K562 (cell line): ENCODE data around the gene TOM1L1. TPM values are rescaled to one million over a fixed set of nuclear protein-coding genes. Genes with fewer than 3 reads are reported as not detected.

Experiments used
- ATAC-seq: fragments of 200-7000 bp; cut with Tn5 transposase; 3 replicates; pipeline ENCODE4 v1.9.1; 2020; ENCODE audit warnings: moderate library complexity
- BruUV-seq: library from RNA; stranded (reverse); fragments of 400-500 nt; replicated peaks from 2 replicates; lab custom pipeline; 2021; lab: Mats Ljungman, UMichigan
- CTCF ChIA-PET: fragments of 300-600 bp; formaldehyde crosslinking; extraction: SDS; loops from one replicate; lab custom pipeline; 2021; ENCODE audit warnings: low intra/inter-chr PET ratio; lab: Yijun Ruan, JAX
- POLR2A ChIA-PET: fragments of 300-600, 350-650 bp; sonication (Branson Sonifier 250); formaldehyde crosslinking; extraction: SDS; loops from one replicate; lab custom pipeline; 2021; ENCODE audit warnings: antibody characterized with exemption, inconsistent platforms; lab: Yijun Ruan, JAX
- DNase-seq, 4 experiments: peaks; one replicate each; pipeline versions ENCODE4 v3.0.0 to v3.0.0-alpha.2; 2011 to 2018; ENCODE audit warnings: low spot score in 3 of 4, mixed read lengths in 3 of 4; ENCODE audit errors: extremely low read depth in 1 of 4
- FAIRE-seq: peaks from 2 replicates; lab custom pipeline; 2011; peaks lifted over from hg19 to GRCh38; lab: Jason Lieb, UNC
- H2AFZ ChIP-seq: 2 replicates; pipeline ENCODE4 v1.6.0; 2011; ENCODE audit warnings: low read depth, low read length, control low read depth, inconsistent platforms
- H3K27ac ChIP-seq: fragments of 200-600 bp; 3 replicates; pipeline ENCODE4 v1.8.0; 2011; ENCODE audit warnings: low read depth, mild to moderate bottlenecking, control low read depth, inconsistent platforms, low read length, moderate library complexity, mixed read lengths; ENCODE audit errors: extremely low read depth
- H3K27me3 ChIP-seq, 2 experiments: fragments of 300-600 bp in 1 of 2; 2 replicates in 1 of 2; 3 replicates in 1 of 2; pipeline versions ENCODE4 v1.6.0 to v1.8.0; 2011; ENCODE audit warnings: inconsistent platforms in 2 of 2, low read length in 2 of 2, mild to moderate bottlenecking in 1 of 2, mixed read lengths in 1 of 2, moderate library complexity in 1 of 2; ENCODE audit not compliant: control insufficient read depth in 2 of 2, insufficient read depth in 2 of 2
- H3K36me3 ChIP-seq: fragments of 300-600 bp; 3 replicates; pipeline ENCODE4 v1.8.0; 2011; ENCODE audit warnings: mild to moderate bottlenecking, low read length, inconsistent platforms; ENCODE audit not compliant: control insufficient read depth, insufficient read depth
- H3K4me1 ChIP-seq, 2 experiments: fragments of 200-600 bp in 1 of 2; replicated peaks in 1 of 2; 2 replicates in 1 of 2; 3 replicates in 1 of 2; pipeline versions ENCODE4 v1.5.1 to v1.8.0; 2011; ENCODE audit warnings: inconsistent platforms in 2 of 2, low read length in 2 of 2, mild to moderate bottlenecking in 1 of 2, mixed read lengths in 1 of 2, moderate library complexity in 1 of 2; ENCODE audit not compliant: control insufficient read depth in 2 of 2, insufficient read depth in 2 of 2
- H3K4me2 ChIP-seq: 2 replicates; pipeline ENCODE4 v1.6.1; 2011; ENCODE audit warnings: low read length, control low read depth, inconsistent platforms, mixed read lengths; ENCODE audit not compliant: insufficient read depth
- H3K4me3 ChIP-seq: fragments of 200-600 bp; sonication (generic), shearing (Covaris generic); 2 replicates; pipeline ENCODE4 v1.5.1; 2016; ENCODE audit warnings: control low read depth, inconsistent platforms
- H3K79me2 ChIP-seq: fragments of 200-600 bp; 3 replicates; pipeline ENCODE4 v1.8.0; 2011; ENCODE audit warnings: low read length, inconsistent platforms; ENCODE audit not compliant: control insufficient read depth, insufficient read depth
- H3K9ac ChIP-seq, 2 experiments: 2 replicates each; pipeline versions ENCODE4 v1.6.0 to v1.6.1; 2011; ENCODE audit warnings: low read depth in 2 of 2, low read length in 2 of 2, control low read depth in 1 of 2, inconsistent platforms in 1 of 2, mild to moderate bottlenecking in 1 of 2, mixed read lengths in 1 of 2; ENCODE audit not compliant: insufficient read depth in 1 of 2
- H3K9me1 ChIP-seq: one replicate; pipeline ENCODE4 v1.6.0; 2011; ENCODE audit warnings: inconsistent platforms, mild to moderate bottlenecking, low read length, moderate library complexity; ENCODE audit not compliant: control insufficient read depth, insufficient read depth
- H3K9me3 ChIP-seq: replicated peaks from 2 replicates; pipeline ENCODE4 v1.5.1; 2011; ENCODE audit warnings: low read depth, low read length, inconsistent platforms; ENCODE audit not compliant: control insufficient read depth, insufficient read depth
- H4K20me1 ChIP-seq: replicated peaks from 2 replicates; pipeline ENCODE4 v1.6.1; 2011; ENCODE audit warnings: low read length, inconsistent platforms, mixed read lengths; ENCODE audit not compliant: control insufficient read depth, insufficient read depth
- BCOR ChIP-seq: fragments of 450-650 bp; IDR thresholded peaks from 2 replicates; pipeline ENCODE4 v1.6.1; 2016
- XRCC4 ChIP-seq: IDR thresholded peaks from one replicate; pipeline ENCODE4 v1.6.1; 2011; ENCODE audit not compliant: insufficient read depth, insufficient read length; ENCODE audit errors: extremely low read depth
- ZNF395 ChIP-seq: fragments of 200-800 bp; sonication (Bioruptor generic); IDR thresholded peaks from 2 replicates; pipeline ENCODE4 v1.6.1; 2017; ENCODE audit warnings: missing genetic modification characterization, missing compliant biosample characterization
- WGBS: fragments of 100-300 bp; shearing (Covaris generic); methylation state at CpG from one replicate; pipeline ENCODE4 v1.1.6; 2016; ENCODE audit warnings: low coverage, mixed read lengths; ENCODE audit not compliant: insufficient coverage; ENCODE audit errors: missing lambda C conversion rate; 5-methylcytosine and 5-hydroxymethylcytosine counted together
- in situ Hi-C: fragments of 300-500 bp; cut with MboI; formaldehyde crosslinking; loops from 4 replicates; pipeline ENCODE4 v1.15.0; 2018; ENCODE audit warnings: inconsistent platforms, mixed read lengths
- intact Hi-C: fragments of 100-400 bp; cut with micrococcal nuclease; formaldehyde crosslinking; loops from 2 replicates; pipeline ENCODE4 v1.14.2; 2022
- polyA plus RNA-seq, 8 experiments: library from polyadenylated mRNA; depleted of rRNA in 4 of 8; stranded (reverse) in 5 of 8; unstranded in 3 of 8; fragments of >200 nt; fragmentation: Nextera tagmentation in 2 of 8; fragmentation: Illumina TruSeq in 1 of 8; extraction: Ambion mirVana in 2 of 8; extraction: Trizol in 1 of 8; gene quantifications; 2 replicates each; pipeline versions ENCODE4 v1.2.1 to v1.2.3, GENCODE V29; 2011 to 2014; ENCODE audit warnings: inconsistent platforms in 1 of 8, missing spikeins in 1 of 8
- total RNA-seq, 7 experiments: library from RNA; depleted of rRNA in 6 of 7; stranded (reverse); fragments of >200 nt in 6 of 7; fragmentation: Illumina TruSeq in 2 of 7; extraction: Trizol in 2 of 7; gene quantifications; 2 replicates each; pipeline versions ENCODE4 v1.2.1 to v1.2.3, GENCODE V29; 2011 to 2021; ENCODE audit warnings: low replicate concordance in 1 of 7

The TOM1L1 gene
- total and polyA plus RNA-seq, 9 of the 15 experiments (the other 6 are each of a cell fraction or from before 2014, with no cell fraction given) = 21.3 to 74.3 (median 31.0) TPM

DNA sequence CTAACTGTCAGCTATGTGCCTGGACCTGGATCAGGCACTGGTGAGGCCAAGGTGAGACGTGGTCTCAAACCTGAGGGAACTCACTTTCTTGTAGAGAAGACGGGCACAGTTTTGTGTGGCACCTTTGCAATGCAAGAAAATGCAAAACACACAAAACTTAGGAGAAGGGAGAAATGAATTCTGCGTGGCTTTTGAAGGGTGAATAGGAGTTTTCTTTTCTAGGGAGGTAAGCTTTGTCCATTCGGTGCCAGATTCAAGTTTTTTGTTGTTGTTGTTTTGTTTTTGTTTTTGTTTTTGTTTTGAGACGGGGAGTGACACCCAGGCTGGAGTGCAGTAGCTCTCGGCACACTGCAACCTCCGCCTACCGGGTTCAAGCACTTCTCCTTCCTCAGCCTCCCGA is 1.4 kb downstream of the TOM1L1 start:
- no TSS peak for BruUV-seq
- peaks cover 14% of the 10 kb centered on the region for H3K79me2 ChIP-seq
- H3K9me3 ChIP-seq = no peaks in the 10 kb centered on the region
- peaks cover 6% of the 10 kb centered on the region; the same call in 1 of the 3 replicates for H3K36me3 ChIP-seq
- no peak for DNase-seq
- ChIA-PET CTCF (no interaction called here), POLR2A (interaction anchor here (1.1 to 2.1 kb wide), 4 partner anchors 10 to 41 kb away, joined by 3 to 5 read pairs (median 3); no protein-coding TSS in a partner anchor)
- 0 out of 2 replicates have a peak overlapping the region, but pooled peaks have one; percentile 7 for H2AFZ ChIP-seq
- H3K4me3 ChIP-seq = peak overlapping the region; percentile 69; the same call in 1 of the 2 replicates
- TF ChIP-seq BCOR = no peak
- no peak for TF ChIP-seq ZNF395 (CRISPR knock-in tag)
- no peak for TF ChIP-seq XRCC4
- no peak overlapping the region for H3K27ac ChIP-seq
- intact Hi-C loops (loop anchor here (5.0 kb wide), 1 partner anchor 40 kb away; no protein-coding TSS in a partner anchor), in situ Hi-C loops (no loop called here)
- WGBS = 57% methylated on average over 9 of the region's 9 CpGs
- H3K4me2 ChIP-seq = peak overlapping the region; percentile 91
- FAIRE-seq = no peak
- no peaks in the 10 kb centered on the region for H3K27me3 ChIP-seq
- H3K4me1 ChIP-seq = peaks cover 14 to 20% of the 10 kb centered on the region in 2 experiments; a peak in 4 of 5 replicates
- 0 out of 2 replicates have a peak, but pooled peaks cover 5% of the 10 kb centered on the region for H4K20me1 ChIP-seq
- no peak for ATAC-seq
- H3K9ac ChIP-seq = 0 out of 4 replicates have a peak overlapping the region, but pooled peaks of 1 of the 2 experiments have one; percentile 62
- H3K9me1 ChIP-seq = no peaks in the 10 kb centered on the region
